ENCODE data around the gene TMTC1.

TMTC1 gene

GRCh38 chr12:29497588-29497987 lies 286.2 kb downstream of the TMTC1 start, which contains the start of gene OVCH1:
Gene OVCH1, minus strand, starts transcription at chr12:29497686. Its CDS starts 0 bp downstream, at chr12:29497686.
- no peak within 1 kb of the TSS for H3K4me3 ChIP-seq (replicated peaks; ENCODE audit: low read depth, low read length)
- DNase-seq (ENCODE audit: extremely low read depth, low read depth): no peak
- TF ChIP-seq CTCF (IDR thresholded peaks at IDR 0.05; ENCODE audit: low read depth, low read length, missing control alignments): no peak

GRCh38 chr12:29492891-29493290 lies 290.9 kb downstream of the TMTC1 start:
- no peak overlapping the region for H3K4me3 ChIP-seq (replicated peaks; ENCODE audit: low read depth, low read length)
- TF ChIP-seq CTCF (IDR thresholded peaks at IDR 0.05; ENCODE audit: low read depth, low read length, missing control alignments): no peak
- no peak for DNase-seq (ENCODE audit: extremely low read depth, low read depth)

- no peak for DNase-seq (ENCODE audit: extremely low read depth, low read depth)
- TF ChIP-seq CTCF (IDR thresholded peaks at IDR 0.05; ENCODE audit: low read depth, low read length, missing control alignments): no peak
- no peak overlapping the region for H3K4me3 ChIP-seq (replicated peaks; ENCODE audit: low read depth, low read length)
Measured at GRCh38 chr12:29486972-29487371, 296.8 kb downstream of the TMTC1 start.

GRCh38 chr12:29463198-29463597 lies 320.5 kb downstream of the TMTC1 start:
- no peak overlapping the region for H3K4me3 ChIP-seq (replicated peaks; ENCODE audit: low read depth, low read length)
- no peak for TF ChIP-seq CTCF (IDR thresholded peaks at IDR 0.05; ENCODE audit: low read depth, low read length, missing control alignments)
- no peak for DNase-seq (ENCODE audit: extremely low read depth, low read depth)

- no peak for DNase-seq (ENCODE audit: extremely low read depth, low read depth)
- no peak for TF ChIP-seq CTCF (IDR thresholded peaks at IDR 0.05; ENCODE audit: low read depth, low read length, missing control alignments)
- no peak overlapping the region for H3K4me3 ChIP-seq (replicated peaks; ENCODE audit: low read depth, low read length)
Measured at GRCh38 chr12:29460082-29460481, 323.7 kb downstream of the TMTC1 start.

- DNase-seq (ENCODE audit: extremely low read depth, low read depth): no peak
- H3K4me3 ChIP-seq (replicated peaks; ENCODE audit: low read depth, low read length): no peak overlapping the region
Measured at GRCh38 chr12:29455087-29455486, 328.7 kb downstream of the TMTC1 start.

More at GRCh38 chr12:29455087-29455486, 328.7 kb downstream of the TMTC1 start:
- TF ChIP-seq CTCF (IDR thresholded peaks at IDR 0.05; ENCODE audit: low read depth, low read length, missing control alignments): no peak

Measured in HFF-Myc (cell line).